ENCODE results near the gene LLCFC1.

LLCFC1 gene

GRCh38 chr7:142897691-142898090, 41.6 kb upstream of the LLCFC1 start:
- ATAC-seq, result no peak
- TF ChIP-seq ZFP30 (CRISPR knock-in tag; IDR thresholded peaks at IDR 0.05) (no peak), ARNTL (CRISPR knock-in tag; IDR thresholded peaks at IDR 0.05; ENCODE audit: borderline replicate concordance, low read depth) (no peak), CREB5 (CRISPR knock-in tag; IDR thresholded peaks at IDR 0.05; ENCODE audit: low read depth) (no peak), TCF4 (CRISPR knock-in tag; IDR thresholded peaks at IDR 0.05; ENCODE audit: borderline replicate concordance) (no peak), OSR1 (CRISPR knock-in tag; IDR thresholded peaks at IDR 0.05) (no peak), ESRRG (CRISPR knock-in tag; IDR thresholded peaks at IDR 0.05) (no peak), GLIS3 (CRISPR knock-in tag; IDR thresholded peaks at IDR 0.05) (no peak), ZNF70 (CRISPR knock-in tag; IDR thresholded peaks at IDR 0.05) (no peak), TOX (CRISPR knock-in tag; IDR thresholded peaks at IDR 0.05; ENCODE audit: borderline replicate concordance) (no peak), ZNF8 (CRISPR knock-in tag; IDR thresholded peaks at IDR 0.05) (no peak), CSDC2 (CRISPR knock-in tag; IDR thresholded peaks at IDR 0.05) (no peak), RARB (CRISPR knock-in tag; IDR thresholded peaks at IDR 0.05) (no peak), ISL1 (CRISPR knock-in tag; IDR thresholded peaks at IDR 0.05) (no peak), ZNF565 (CRISPR knock-in tag; conservative IDR thresholded peaks at IDR 0.05; ENCODE audit: low read depth) (no peak), SNAI2 (CRISPR knock-in tag; IDR thresholded peaks at IDR 0.05) (no peak), PATZ1 (CRISPR knock-in tag; IDR thresholded peaks at IDR 0.05; ENCODE audit: borderline replicate concordance) (no peak), TSHZ2 (CRISPR knock-in tag; IDR thresholded peaks at IDR 0.05) (no peak)

- TF ChIP-seq GLIS3 (CRISPR knock-in tag; IDR thresholded peaks at IDR 0.05), result no peak
- TF ChIP-seq CSRNP3 (CRISPR knock-in tag; IDR thresholded peaks at IDR 0.05), result no peak
- TF ChIP-seq ISL1 (CRISPR knock-in tag; IDR thresholded peaks at IDR 0.05), result no peak
- no peak for TF ChIP-seq CREB5 (CRISPR knock-in tag; IDR thresholded peaks at IDR 0.05; ENCODE audit: low read depth)
- no peak for TF ChIP-seq ZFP30 (CRISPR knock-in tag; IDR thresholded peaks at IDR 0.05)
- no peak for TF ChIP-seq SNAI2 (CRISPR knock-in tag; IDR thresholded peaks at IDR 0.05)
- TF ChIP-seq ZNF565 (CRISPR knock-in tag; conservative IDR thresholded peaks at IDR 0.05; ENCODE audit: low read depth), result no peak
- no peak for ATAC-seq
Measured at GRCh38 chr7:142898377-142899170, 40.7 kb upstream of the LLCFC1 start.

GRCh38 chr7:142899661-142900060, 39.6 kb upstream of the LLCFC1 start:
- ATAC-seq, result no peak
- TF ChIP-seq ISL1 (CRISPR knock-in tag; IDR thresholded peaks at IDR 0.05) (no peak), ZNF70 (CRISPR knock-in tag; IDR thresholded peaks at IDR 0.05) (no peak), TSHZ2 (CRISPR knock-in tag; IDR thresholded peaks at IDR 0.05) (no peak), ZC3H10 (CRISPR knock-in tag; IDR thresholded peaks at IDR 0.05) (no peak), SNAI2 (CRISPR knock-in tag; IDR thresholded peaks at IDR 0.05) (no peak), ZFP3 (CRISPR knock-in tag; IDR thresholded peaks at IDR 0.05) (no peak), PATZ1 (CRISPR knock-in tag; IDR thresholded peaks at IDR 0.05; ENCODE audit: borderline replicate concordance) (no peak), POU6F1 (CRISPR knock-in tag; IDR thresholded peaks at IDR 0.05; ENCODE audit: borderline replicate concordance, low read depth) (no peak)
